ENCODE results near the gene DEUP1.

DEUP1 gene

GRCh38 chr11:93464927-93465540, 134.5 kb downstream of the DEUP1 start:
- in situ Hi-C loops (cut with HindIII; ENCODE audit: low sequenced_read_pairs) = no loop called here
- DNase-seq (ENCODE audit: low read depth) = no peak
- H3K4me3 ChIP-seq (ENCODE audit: low read depth, low read length) = no peak overlapping the region
- TF ChIP-seq CTCF (IDR thresholded peaks at IDR 0.05; ENCODE audit: low read depth, low read length, missing control alignments) = no peak

- H3K4me3 ChIP-seq (ENCODE audit: low read depth, low read length) = no peak overlapping the region
- no peak for DNase-seq (ENCODE audit: low read depth)
- in situ Hi-C loops (cut with HindIII; ENCODE audit: low sequenced_read_pairs) = no loop called here
- no peak for TF ChIP-seq CTCF (IDR thresholded peaks at IDR 0.05; ENCODE audit: low read depth, low read length, missing control alignments)
These were observed 136.5 kb downstream of the DEUP1 start for GRCh38 chr11:93467054-93467453.

- in situ Hi-C loops (cut with HindIII; ENCODE audit: low sequenced_read_pairs) = no loop called here
- no peak overlapping the region for H3K4me3 ChIP-seq (ENCODE audit: low read depth, low read length)
- TF ChIP-seq CTCF (IDR thresholded peaks at IDR 0.05; ENCODE audit: low read depth, low read length, missing control alignments) = no peak
- DNase-seq (ENCODE audit: low read depth) = no peak
These were observed 137.7 kb downstream of the DEUP1 start for GRCh38 chr11:93468290-93468689.

- no peak for TF ChIP-seq CTCF (IDR thresholded peaks at IDR 0.05; ENCODE audit: low read depth, low read length, missing control alignments)
- in situ Hi-C loops (cut with HindIII; ENCODE audit: low sequenced_read_pairs) = no loop called here
- no peak overlapping the region for H3K4me3 ChIP-seq (ENCODE audit: low read depth, low read length)
- DNase-seq (ENCODE audit: low read depth) = no peak
These were observed 143.6 kb downstream of the DEUP1 start for GRCh38 chr11:93474123-93474522.

- in situ Hi-C loops (cut with HindIII; ENCODE audit: low sequenced_read_pairs) = no loop called here
- TF ChIP-seq CTCF (IDR thresholded peaks at IDR 0.05; ENCODE audit: low read depth, low read length, missing control alignments) = no peak
- peak; percentile 29 for DNase-seq (ENCODE audit: low read depth)
- no peak overlapping the region for H3K4me3 ChIP-seq (ENCODE audit: low read depth, low read length)
These were observed 146.3 kb downstream of the DEUP1 start for GRCh38 chr11:93476796-93477195.

GRCh38 chr11:93477684-93478234, 147.2 kb downstream of the DEUP1 start:
- in situ Hi-C loops (cut with HindIII; ENCODE audit: low sequenced_read_pairs) = no loop called here
- H3K4me3 ChIP-seq (ENCODE audit: low read depth, low read length) = no peak overlapping the region
- TF ChIP-seq CTCF (IDR thresholded peaks at IDR 0.05; ENCODE audit: low read depth, low read length, missing control alignments) = no peak
- DNase-seq (ENCODE audit: low read depth) = peak; percentile 37
